HG03060 (cell line): ENCODE data around the gene LEFTY1.
"Not testable (repeated sequence)": the region's sequence is repeated elsewhere in the genome, so short reads cannot be mapped to it uniquely, and the experiment has no call there.

Experiments used
- ATAC-seq: cut with Tn5 transposase; IDR thresholded peaks from one replicate; pipeline ENCODE4 v1.9.1; 2021; ENCODE audit warnings: low read depth, moderate number of reproducible peaks; ENCODE audit not compliant: unreplicated experiment

LEFTY1 gene

DNA sequence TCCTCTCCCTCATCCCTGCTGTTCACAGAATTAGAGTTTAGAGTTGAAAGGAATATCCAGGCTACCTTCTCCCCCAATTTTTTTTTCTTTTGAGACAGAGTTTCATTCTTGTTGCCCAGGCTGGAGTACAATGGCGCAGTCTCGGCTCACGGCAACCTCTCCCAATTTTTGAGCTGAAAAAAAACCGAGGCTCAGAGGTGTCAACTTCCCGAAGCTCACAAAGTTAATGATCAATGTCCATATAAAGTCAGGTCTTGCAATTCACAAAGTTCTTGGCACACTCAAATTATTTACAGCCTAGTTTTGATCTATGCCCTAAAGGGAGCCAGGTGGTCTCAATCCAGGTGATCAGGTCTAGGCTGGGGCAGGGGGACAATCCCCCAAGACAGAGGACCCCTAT lies 797 bp upstream of the LEFTY1 start:
- ATAC-seq = no peak

DNA sequence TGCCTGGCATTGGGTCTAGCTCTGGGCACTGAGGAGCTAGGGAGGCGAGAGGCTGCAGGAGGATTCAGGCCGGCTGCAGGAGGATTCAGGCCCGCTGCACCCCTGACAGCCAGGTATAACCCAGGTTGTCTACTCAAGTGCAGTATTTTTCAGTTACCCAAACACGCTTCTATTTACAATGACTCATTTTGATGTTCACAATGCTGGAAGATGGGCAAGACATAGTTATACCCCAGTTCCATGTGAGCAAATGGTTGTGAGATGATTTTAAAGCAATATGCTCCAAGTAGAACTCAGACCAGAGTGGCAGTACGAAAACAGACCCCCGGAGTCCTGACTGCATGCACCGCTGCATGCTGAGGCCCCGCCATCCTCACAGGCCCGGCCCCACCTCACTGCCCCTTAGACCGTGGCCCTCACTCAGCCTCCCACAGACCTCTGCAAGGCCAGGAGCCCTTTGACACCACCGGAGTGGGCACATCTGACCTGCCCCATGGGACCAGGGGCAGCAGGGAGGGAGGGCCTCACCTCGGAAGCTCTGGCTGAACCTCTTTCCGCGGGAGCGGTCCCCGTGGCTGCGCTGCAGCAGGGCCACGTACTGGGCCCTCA lies 553 bp downstream of the LEFTY1 start:
- no peak for ATAC-seq

DNA sequence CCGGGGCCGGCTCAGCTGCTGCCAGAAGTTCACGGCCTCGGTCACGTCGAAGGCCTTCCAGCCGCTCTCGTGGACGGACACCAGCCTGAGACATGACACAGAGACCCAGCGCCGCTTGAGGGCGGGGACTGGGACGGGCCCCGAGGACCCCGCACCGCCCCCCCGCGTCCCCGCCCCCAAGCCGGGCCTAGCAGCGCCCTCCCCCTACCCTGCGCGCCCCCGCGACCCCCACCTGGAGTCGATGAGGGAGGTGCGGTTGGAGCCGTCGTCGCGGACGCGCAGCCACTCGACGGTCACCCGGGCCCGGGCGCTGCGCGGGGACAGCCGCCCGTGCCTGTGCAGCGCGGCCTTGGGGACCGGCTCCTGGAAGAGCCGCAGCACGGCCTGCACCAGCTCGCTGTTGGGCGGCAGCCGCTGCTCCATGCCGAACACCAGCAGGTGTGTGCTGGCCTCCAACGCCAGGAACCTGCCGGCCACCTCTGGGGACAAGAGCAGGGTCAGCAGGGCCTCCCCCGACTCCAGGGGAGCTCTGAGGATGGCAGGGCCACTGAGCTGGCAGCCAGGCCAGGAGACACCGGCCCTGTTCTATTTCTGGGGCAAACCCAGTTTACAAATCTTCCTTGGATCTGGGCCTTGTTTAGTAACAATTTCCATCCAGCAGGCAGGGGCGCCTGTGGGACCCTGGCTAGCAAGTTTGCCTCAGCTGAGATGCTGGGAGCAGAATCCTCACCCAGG lies 1.2 kb downstream of the LEFTY1 start:
- ATAC-seq = not testable (repeated sequence)

DNA sequence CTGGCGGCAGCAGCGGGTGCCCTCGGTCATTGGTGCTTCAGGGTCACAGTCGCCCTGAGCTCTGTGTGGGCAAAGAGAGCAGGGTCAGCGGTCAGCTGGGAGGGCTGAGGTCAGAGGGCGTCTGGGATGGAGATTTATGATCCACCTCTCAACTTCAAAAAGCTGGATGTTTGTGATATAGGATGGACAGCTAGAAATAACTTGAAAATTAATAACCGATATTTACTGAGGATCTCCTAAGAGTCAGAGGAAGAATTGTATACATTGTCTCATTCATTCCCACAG lies 2.0 kb downstream of the LEFTY1 start:
- ATAC-seq = no peak

DNA sequence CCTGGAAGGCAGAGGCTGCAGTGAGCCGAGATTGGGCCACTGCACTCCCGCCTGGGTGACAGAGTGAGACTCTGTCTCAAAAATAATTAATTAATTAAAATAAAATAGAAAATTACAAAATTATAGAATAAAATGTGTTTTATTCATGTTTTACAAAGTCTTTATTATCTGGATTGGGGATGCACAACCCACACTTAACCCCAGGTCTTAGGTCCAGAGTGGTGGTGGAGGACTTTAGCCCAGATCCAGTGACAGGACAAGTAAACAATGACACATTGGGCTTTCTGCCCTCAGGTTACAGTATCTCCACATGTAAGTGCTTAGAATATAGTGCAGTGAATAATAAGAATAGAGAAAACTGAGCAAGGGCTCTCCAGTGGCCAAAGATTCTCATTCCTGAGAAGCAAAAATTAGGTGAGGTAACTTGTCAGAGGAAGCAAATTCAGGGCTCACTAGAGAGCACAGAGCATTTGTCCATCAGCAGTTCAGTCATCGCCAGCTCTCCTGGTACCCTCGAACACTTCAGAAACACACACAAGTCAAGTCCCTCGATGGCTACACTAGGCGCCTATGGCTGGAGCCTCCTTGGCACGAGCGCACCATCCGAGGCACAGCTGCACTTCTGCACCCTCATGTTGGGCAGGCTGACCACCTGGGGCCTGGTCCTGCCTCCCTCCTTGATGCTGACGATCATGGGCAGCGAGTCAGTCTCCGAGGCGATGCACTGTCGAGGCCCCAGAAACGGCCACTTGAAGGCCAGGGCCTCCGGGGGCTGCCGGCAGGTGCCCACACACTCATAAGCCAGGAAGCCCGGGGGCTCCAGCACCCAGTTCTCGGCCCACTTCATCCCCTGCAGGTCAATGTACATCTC lies 2.6 kb downstream of the LEFTY1 start:
- ATAC-seq = no peak

DNA sequence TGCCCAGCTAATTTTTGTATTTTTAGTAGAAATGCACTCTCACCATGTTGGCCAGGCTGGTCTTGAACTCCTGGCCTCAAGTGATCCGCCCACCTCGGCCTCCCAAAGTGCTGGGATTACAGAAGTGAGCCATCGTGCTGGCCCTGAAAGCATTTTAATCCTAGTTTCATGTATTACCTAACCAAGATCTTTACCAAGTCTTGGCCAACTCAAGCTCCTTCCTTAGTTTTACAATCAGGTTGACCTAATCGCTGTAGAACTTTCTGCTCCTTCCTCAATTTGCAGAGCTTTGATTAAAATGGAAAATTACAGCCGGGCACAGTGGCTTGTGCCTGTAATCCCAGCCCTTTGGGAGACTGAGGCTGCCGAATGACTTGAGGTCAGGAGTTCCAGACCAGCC lies 3.6 kb downstream of the LEFTY1 start:
- ATAC-seq = no peak

DNA sequence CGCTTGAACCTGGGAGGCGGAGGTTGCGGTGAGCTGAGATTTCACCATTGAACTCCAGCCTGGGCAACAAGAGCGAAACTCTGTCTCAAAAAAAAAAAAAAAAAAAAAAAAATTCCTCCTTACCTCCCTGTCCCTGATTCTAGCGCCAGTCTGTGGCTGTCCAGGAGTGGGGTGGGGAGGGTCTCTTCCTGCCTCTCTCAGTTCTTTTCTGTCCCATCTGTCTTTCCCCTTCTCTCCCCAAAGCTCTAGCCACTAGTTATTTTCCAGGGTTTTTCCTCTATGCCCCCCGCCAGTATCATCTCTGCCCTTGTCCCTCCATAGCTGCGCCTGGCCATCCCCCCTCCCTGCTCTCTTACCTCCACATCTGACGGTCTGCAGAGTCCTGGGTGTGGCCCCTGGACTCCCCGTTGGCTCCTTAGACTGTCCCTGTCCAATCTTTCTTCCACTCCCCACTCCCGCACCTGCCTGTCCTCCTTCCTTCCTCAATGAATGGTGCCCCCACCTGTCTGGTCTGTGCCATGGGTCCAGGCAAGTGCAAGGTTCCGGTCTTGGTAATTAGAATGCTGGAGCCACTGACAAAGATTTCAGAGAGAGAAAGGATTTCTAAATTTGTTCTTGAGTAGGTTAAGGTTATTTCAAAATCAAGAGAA lies 5.2 kb downstream of the LEFTY1 start:
- ATAC-seq = no peak

DNA sequence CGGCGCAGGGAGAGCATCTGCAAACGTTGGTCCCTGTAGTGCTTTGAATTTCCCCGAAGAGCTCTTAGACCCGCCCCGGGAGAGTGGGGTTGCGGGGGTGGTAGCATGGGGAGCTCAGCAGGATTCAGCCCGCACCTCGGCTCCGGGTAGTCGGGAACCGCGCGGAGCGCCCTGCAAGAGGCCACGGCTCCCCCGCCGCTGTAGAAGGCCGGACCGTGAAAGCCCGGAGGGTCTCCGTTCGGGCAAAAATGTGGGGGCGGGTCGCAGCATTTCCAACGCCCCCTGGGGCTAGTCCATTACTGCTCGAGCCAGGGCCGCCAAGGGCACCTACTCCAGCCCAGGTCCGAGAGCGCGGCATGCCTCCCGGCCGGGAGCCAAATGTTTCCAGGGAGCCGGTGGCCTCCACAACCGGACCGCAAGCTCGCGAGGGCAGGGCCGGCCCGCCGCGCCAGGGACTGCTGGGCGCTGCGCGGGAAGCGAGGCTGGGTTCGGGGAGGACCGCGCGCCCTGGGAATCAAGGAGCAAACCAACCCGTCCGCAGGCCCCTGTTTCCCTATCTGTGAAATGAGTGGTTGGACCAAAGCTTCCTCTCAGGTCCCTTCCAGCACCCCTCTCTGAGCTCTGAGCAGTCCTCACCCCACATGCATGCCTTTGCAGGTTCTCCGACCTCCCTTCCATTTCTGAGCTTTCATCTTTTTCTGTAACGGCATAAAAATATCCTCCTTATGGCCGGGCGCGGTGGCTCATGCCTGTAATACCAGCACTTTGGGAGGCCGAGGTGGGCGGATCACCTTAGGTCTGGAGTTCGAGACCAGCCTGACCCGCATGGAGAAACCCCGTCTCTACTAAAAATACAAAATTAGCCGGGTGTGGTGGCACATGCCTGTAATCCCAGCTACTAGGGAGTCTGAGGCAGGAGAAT lies 6.0 kb downstream of the LEFTY1 start:
- ATAC-seq = peak; percentile 3

DNA sequence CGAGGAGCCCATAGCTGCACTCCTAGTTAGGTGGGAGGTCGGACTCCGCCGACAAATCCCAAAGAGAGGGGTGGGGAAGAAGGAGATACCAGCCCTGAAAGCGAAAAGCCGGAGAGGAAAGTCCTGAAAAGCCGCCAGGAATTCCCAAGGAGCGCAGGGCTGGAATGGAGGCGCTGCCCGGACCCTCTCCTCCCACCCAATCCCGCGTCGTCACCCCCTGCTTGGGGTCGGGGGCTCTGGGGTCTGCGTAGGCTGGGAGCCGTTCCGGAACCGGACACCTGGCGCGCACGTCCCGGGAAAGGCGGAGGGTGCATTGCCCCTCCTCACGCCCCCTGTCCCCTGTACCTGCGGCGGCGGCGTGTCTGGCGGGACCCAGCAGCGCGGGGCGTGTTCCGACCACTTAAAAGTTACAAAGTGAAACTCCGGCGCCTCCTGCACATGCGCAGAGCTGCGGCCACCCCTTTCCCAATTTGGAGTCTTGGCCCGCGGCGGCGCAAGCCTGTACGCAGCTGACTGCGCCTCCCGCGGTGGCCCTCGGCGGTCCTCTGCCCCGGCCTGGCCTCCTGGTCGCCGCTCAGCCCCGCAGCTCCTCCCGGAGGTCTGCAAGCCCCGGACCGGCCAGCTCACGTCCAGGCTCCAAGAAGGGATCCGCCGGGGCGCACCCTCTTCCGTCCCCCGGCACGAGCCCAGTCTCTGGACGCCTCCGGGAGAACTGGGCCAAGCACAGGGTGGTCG lies 6.8 kb downstream of the LEFTY1 start, which contains the start of gene TMEM63A:
TSS of gene TMEM63A (minus strand) at position 422 of the 735 bp plus-strand sequence. CDS start 4,800 bp downstream, outside the sequence.
- ATAC-seq = peak; percentile 62

DNA sequence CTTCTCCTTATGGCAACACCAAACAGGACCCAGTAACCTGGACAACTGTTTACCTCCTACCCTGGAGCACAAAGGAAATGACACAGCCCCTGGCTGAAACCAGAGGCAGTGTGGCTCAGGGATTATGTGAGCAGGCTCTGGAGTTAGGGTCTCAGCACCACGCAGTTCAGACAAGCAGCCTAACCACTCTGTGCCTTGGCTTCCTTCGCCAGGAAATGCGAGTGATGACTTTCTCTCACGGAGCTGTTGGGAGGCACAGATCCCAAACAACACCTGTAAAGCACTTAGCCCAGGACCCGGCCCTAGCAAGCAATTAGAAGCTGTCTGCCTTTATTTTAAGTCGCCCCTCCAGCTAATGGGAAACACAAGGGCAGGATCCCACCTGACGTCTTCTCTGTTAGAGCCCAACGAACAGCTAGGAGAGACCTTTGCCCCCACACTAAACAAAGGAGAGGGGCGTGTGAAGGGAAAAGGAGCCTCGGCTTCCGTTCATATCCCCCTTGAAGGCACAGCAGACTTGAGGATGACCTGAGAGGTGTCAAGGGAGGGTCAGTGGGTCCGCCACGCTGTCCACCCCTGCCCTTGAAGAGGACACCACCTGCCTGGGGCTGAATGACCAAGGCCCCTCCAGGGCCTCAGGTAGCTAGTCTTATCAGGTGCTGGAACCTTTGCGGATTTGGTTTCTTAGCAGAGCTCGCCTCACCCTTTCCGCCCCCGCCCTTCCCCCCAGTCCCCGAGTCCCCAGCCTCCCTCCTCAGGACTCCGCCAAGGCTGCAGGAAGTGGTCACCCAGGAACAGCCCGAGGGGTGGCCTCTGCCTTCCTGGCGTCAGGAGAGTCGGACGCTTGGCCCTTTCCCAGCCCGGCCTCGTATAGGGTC lies 7.6 kb downstream of the LEFTY1 start:
- no peak for ATAC-seq

DNA sequence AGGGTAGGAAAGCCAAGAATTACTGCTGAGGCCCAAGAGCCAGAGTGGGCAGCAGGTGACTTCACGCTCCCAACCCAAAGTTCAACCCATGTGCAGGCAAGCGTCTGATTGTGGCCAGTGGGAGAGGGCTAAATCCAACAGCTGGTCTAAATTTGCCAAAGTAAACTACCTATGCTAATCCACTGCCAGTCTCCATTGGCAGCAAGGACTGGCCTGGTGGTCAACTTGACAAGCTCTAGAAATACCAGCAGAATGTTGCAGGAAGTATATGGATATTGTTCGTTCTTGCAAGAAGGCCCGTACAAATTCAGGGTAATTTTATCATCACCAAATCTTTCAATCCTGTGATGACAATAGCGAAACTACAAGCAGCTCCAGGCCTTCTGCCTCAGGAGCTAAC lies 8.3 kb downstream of the LEFTY1 start:
- ATAC-seq = no peak

DNA sequence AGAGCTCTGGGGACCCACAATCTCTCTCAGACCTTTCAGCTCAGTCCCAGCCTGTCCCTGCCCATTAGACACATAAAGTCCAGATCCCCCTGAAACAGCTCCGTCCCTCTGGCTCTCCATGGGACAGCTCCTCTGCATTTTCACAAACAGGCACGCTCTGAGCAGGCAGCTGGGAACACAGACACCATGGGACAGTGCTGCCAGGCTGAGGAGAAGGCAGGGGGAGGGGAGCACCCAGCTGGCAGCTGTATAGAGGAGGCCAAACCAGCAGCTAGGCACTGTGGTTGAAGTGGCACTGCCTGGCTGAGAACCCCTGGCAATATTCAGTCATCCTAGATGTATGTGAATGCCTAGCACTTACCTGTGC lies 8.7 kb downstream of the LEFTY1 start:
- no peak for ATAC-seq

DNA sequence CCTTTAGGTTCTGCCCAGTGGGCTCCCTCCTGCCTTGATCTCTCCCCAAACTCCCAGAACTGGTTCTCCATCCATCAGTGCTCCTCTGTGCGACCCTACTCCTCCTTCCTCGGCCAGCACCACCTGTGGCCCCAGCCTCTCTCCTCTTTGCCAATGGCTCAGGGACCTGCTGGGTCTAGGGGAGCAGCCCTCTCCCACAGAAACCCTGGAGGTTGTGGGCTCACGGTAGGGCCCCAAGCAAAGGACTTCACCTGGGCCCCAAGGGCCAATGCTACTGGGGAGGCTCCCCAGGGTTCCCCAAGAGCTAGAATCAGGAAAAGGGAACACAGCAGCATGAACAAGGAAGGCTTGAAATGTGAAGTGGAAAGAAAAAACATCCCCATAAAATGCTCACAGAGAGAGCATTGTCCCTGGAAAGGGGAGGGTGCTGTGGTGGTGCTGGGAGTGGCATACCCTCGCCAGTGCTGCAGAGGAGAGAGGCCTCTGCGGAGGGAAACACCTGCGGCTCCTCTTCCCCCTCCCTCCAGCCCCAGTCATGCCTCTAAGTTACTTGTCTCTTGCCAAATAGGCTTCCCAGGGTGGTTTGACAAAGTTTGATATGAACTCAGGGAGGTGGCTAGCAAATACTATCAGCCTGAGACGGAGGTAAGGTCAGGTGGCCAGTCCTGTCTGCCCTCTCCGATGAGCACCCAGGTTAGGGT lies 9.3 kb downstream of the LEFTY1 start:
- ATAC-seq = no peak

DNA sequence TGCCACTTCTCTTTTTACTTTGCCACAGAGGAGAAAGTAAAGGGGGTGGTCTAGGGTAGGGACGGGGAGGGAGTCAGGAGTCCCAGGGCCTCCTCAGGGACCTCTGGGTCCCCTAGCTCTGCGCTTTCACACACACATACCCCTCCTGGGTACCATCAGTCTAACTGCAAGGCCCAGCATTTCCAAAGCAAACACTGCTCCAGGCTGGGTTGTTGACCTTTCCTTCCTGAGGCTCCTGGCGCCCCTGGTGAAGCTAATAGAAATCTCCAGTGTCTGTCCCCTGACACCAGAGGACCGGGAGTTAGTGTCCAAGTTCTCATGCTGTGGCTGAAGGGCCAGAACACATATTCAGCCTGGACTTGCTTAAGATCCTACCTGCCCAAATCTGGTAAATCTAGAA lies 10.7 kb downstream of the LEFTY1 start:
- ATAC-seq = no peak

DNA sequence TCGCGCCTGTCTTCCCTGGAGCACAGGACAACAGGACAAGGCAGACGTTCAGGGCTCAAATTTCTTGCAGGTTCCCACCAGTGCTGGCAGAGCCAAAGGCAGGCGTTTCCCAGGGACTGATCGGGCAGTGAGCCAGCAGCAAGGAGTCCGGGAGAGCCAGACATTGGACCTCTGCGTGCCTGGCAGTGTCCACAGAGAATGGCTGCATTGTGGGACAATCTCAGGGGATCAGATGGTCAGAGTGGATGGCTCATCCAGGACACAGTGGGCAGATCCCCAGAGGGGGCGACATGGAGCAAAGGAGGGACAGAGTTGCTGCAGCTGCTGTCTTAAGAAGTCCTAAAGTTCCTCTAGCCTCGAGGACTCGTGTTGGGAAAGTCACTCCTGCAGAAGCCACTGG lies 11.4 kb downstream of the LEFTY1 start:
- ATAC-seq = no peak

DNA sequence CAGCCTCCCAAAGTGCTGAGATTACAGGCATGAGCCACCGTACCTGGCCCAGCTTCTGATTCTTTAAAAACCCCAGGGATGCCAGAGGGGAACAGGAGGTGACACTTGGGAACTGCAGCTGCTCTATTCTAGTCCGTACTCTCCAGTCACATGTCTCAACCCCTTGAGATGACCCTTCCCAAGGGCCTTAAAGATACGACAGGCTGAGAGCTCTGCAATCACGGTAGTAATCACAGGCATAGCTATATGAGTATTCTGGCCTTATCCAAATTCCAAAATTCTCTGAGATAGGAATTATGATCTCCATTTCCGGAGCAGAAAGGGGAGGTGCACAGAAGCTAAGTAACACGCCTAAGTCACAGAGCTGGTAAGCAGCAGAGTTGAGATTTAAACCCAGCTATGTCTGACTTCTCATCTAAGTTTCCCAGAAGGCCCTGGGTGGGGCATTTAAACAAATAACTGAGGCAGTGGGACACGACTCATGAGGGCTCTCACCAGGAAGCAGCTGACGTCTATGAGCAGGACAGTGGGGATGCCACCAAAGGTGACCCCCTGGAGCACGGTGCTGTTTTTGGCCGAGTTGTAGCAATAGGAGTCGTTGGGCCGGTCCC lies 11.9 kb downstream of the LEFTY1 start:
- ATAC-seq = no peak

DNA sequence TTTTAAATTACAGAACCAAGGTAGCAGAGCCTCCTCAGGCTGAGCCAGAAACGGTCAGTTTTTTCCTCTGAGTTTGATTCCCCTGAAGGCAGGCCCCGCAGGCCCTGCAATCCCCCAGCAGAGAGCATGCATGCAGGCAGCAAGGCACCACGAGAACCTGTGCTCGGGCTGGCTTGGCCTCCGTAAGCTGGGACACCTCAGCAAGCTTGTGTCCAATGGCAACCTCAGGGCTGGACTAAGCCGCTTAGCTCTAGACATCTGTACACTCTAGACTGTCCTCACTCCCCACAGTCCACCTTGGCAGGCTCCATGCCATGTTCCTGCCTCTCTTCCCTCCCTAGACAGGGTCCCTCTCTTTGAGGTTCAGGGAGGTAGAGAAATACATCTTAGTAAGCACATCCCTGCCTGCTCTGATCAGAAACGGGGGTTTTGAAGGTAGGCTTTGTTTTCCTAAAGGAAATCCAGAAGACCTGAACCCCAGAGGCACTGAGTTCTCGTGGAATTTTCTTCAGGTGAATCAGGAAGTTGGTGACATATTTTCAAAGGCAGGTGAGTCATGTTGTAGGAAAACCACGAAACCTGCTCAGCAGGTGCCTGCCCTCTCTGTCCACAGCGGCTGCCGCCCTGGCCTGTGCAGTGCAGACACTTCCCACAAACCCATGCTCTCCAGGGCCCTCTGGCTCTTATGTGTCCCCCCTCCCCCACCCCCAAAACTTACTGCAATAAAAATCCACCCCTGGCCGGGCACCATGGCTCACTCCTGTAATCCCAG lies 13.7 kb downstream of the LEFTY1 start:
- no peak for ATAC-seq
